ENCODE data around the gene AGPAT4. TPM values are rescaled to one million over a fixed set of nuclear protein-coding genes. Genes with fewer than 3 reads are reported as not detected.

Gene AGPAT4
- total RNA-seq, 1 experiment from 2014 or later, result 22.0 TPM

GRCh38 chr6:161255518-161255917 is 18.3 kb downstream of the AGPAT4 start:
- H2BK120ac ChIP-seq (ENCODE audit: low read depth, low read length, poor library complexity, severe bottlenecking), result no peak overlapping the region
- Mint-ChIP-seq H3K9me3 (no peaks in the 10 kb centered on the region; a peak in 1 of 5 replicates), H3K4me3 (no peak overlapping the region), H3K27ac (no peak overlapping the region), H3K4me1 (peaks cover 37 to 48% of the 10 kb centered on the region in 2 experiments), H3K27me3 (ENCODE audit: low read depth) (no peaks in the 10 kb centered on the region), H3K36me3 (ENCODE audit: insufficient read depth in 1 of 3, low read depth in 3 of 3) (peaks cover 12 to 20% (median 13%) of the 10 kb centered on the region in 3 experiments; a peak in 6 of 7 replicates)
- H4K5ac ChIP-seq (ENCODE audit: insufficient read length, low read depth, low read length), result no peak overlapping the region
- H3K9ac ChIP-seq (ENCODE audit: extremely low read depth, insufficient read length, low read length), result no peak overlapping the region
- H3K23ac ChIP-seq (ENCODE audit: insufficient read length, low read depth, low read length), result no peak overlapping the region
- H2BK5ac ChIP-seq (ENCODE audit: insufficient read length, low read length), result no peak overlapping the region
- H2BK20ac ChIP-seq (ENCODE audit: low read depth, low read length, poor library complexity, severe bottlenecking), result no peak overlapping the region
- H3K18ac ChIP-seq (ENCODE audit: insufficient read length, low read depth, low read length), result no peak overlapping the region
- H2BK12ac ChIP-seq (ENCODE audit: insufficient read length, low read depth, low read length), result no peak overlapping the region
- no peak overlapping the region for H3K4me2 ChIP-seq (ENCODE audit: insufficient read depth, insufficient read length, low read length)
- TF ChIP-seq CTCF (conservative IDR thresholded peaks at IDR 0.05), result no peak
- no peaks in the 10 kb centered on the region for H4K20me1 ChIP-seq (ENCODE audit: control insufficient read depth, insufficient read depth, insufficient read length)
- no peaks in the 10 kb centered on the region for H3K23me2 ChIP-seq (ENCODE audit: insufficient read length, low read depth, low read length, poor library complexity, severe bottlenecking)
- 0 out of 2 replicates have a peak, but pooled peaks cover 2% of the 10 kb centered on the region for H3K79me2 ChIP-seq (ENCODE audit: insufficient read depth, low read length)
- no peak overlapping the region for H4K8ac ChIP-seq (replicated peaks; ENCODE audit: insufficient read length, low read depth, low read length)
- H3K4me1 ChIP-seq (ENCODE audit: insufficient read depth, low read length), result no peaks in the 10 kb centered on the region
- no peak overlapping the region for H4K91ac ChIP-seq (ENCODE audit: insufficient read length, low read depth, low read length)
- H2AFZ ChIP-seq (ENCODE audit: low read length), result no peak overlapping the region
- no peak overlapping the region for H3K27ac ChIP-seq (ENCODE audit: insufficient read length, low read depth, low read length)
- H3T11ph ChIP-seq (ENCODE audit: low read length), result no peak overlapping the region
- H3K27me3 ChIP-seq (ENCODE audit: insufficient read depth, low read length), result no peaks in the 10 kb centered on the region
- no peak overlapping the region for H3K56ac ChIP-seq (ENCODE audit: insufficient read length, low read depth, low read length)
- H3K9me3 ChIP-seq (ENCODE audit: control insufficient read depth, low read depth, low read length), result no peaks in the 10 kb centered on the region
- H3K79me1 ChIP-seq (ENCODE audit: insufficient read depth, low read depth, low read length, poor library complexity, severe bottlenecking), result no peaks in the 10 kb centered on the region
- no peak overlapping the region for H3K4ac ChIP-seq (ENCODE audit: low read depth, low read length)
- DNase-seq, result no peak
- no CpG with 5 or more reads among the region's 6 CpGs for WGBS (ENCODE audit: extremely low coverage, insufficient read length, low lambda C conversion rate)
- H2AK5ac ChIP-seq (ENCODE audit: insufficient read length, low read length), result no peak overlapping the region
- H2BK15ac ChIP-seq (ENCODE audit: low read depth, low read length), result no peak overlapping the region
- no peak overlapping the region for H3K14ac ChIP-seq (ENCODE audit: insufficient read depth, low read length)
